Psoas muscle (tissue), 8 donors: Measurements from ENCODE around the gene RFX2. TPM values are rescaled to one million over a fixed set of nuclear protein-coding genes. Genes with fewer than 3 reads are reported as not detected.
A peak's percentile ranks its signal among the peaks of the same experiment; 100 is the strongest.

Experiments
- ATAC-seq, 4 donors: fragments of 200-7000 bp; cut with Tn5 transposase; one replicate each; pipeline ENCODE4 v1.9.1; 2020; ENCODE audit warnings: moderate library complexity in 3 of 4, mild to moderate bottlenecking in 2 of 4
- DNase-seq, 2 donors: peaks; one replicate each; pipeline ENCODE4 v3.0.0-alpha.2; 2020
- H3K27ac ChIP-seq: fragments of 200-600 bp; one replicate; pipeline ENCODE4 v1.8.0; 2022
- H3K27me3 ChIP-seq, 3 donors: fragments of 200-600 bp in 1 of 3; one replicate each; pipeline versions ENCODE4 v1.6.1 to v1.8.0; 2013 to 2022; ENCODE audit warnings: low read length in 2 of 3, mild to moderate bottlenecking in 2 of 3, moderate library complexity in 1 of 3; ENCODE audit not compliant: insufficient read depth in 3 of 3
- H3K36me3 ChIP-seq, 2 donors: fragments of 200-600 bp in 1 of 2; one replicate each; pipeline versions ENCODE4 v1.6.1 to v1.8.0; 2013 to 2022; ENCODE audit warnings: low read depth in 1 of 2, mild to moderate bottlenecking in 1 of 2, moderate library complexity in 1 of 2; ENCODE audit not compliant: insufficient read depth in 1 of 2
- H3K4me1 ChIP-seq: fragments of 200-600 bp; one replicate; pipeline ENCODE4 v1.8.0; 2022
- H3K4me3 ChIP-seq: fragments of 200-600 bp; one replicate; pipeline ENCODE4 v1.8.0; 2022; ENCODE audit warnings: mild to moderate bottlenecking
- H3K9me3 ChIP-seq: fragments of 200-600 bp; one replicate; pipeline ENCODE4 v1.8.0; 2022
- CTCF ChIP-seq: fragments of 200-600 bp; IDR thresholded peaks from one replicate; pipeline ENCODE4 v1.8.0; 2022; ENCODE audit warnings: antibody characterized with exemption
- WGBS, 3 donors: extraction: QIAGEN DNeasy Blood & Tissue Kit; methylation state at CpG; one replicate each; pipeline versions ENCODE4 v1.1.6 to v1.1.7; 2013; 5-methylcytosine and 5-hydroxymethylcytosine counted together
- intact Hi-C, 2 donors: fragments of 100-400 bp; cut with DNase I; formaldehyde crosslinking; loops; one replicate each; pipeline versions ENCODE4 v1.11.0 to v1.14.2; 2022
- polyA plus RNA-seq, 3 donors: library from polyadenylated mRNA; stranded (reverse); fragments of 200-250 nt; gene quantifications; one replicate each; pipeline ENCODE4 v1.2.3, GENCODE V29; 2013
- total RNA-seq, 4 donors: library from RNA; stranded (reverse); fragmentation: NEBNext Ultra II Directional in 2 of 4; extraction: Animal tissue kit (Norgen Biotek cat#: 25700) in 2 of 4; gene quantifications; one replicate each; pipeline versions ENCODE4 v1.2.1 to v1.2.4, GENCODE V29; 2021 to 2023
- donor health status: healthy with polysubstance abuse.
- donor health status: DM: no; HTN: no; CAD: no; lungs with moderate emphysema.
- donor health status: Bipolar disorder and iron deficiency.
- donor health status: healthy.
- donor health status: DM: yes; HTN: yes; CAD: no.
- donor health status: DM: no; HTN: no; CAD: no.
- donor health status: DM: no; HTN: no; CAD: no.
- donor health status: DM: yes; HTN: yes; CAD: no.

The RFX2 gene
- total and polyA plus RNA-seq, 7 donors, result 0.58 to 2.1 (median 1.0) TPM

GRCh38 chr19:6058518-6059201, 51.6 kb downstream of the RFX2 start:
- peaks cover 21% of the 10 kb centered on the region for H3K4me1 ChIP-seq
- H3K4me3 ChIP-seq, result no peak overlapping the region

GRCh38 chr19:6057651-6058517, 52.4 kb downstream of the RFX2 start:
- Histone ChIP-seq H3K27ac (peak overlapping the region; percentile 86), H3K27me3 (no peaks in the 10 kb centered on the region), H3K4me3 (peak overlapping the region; percentile 45), H3K9me3 (no peaks in the 10 kb centered on the region), H3K4me1 (peaks cover 21% of the 10 kb centered on the region), H3K36me3 (no peaks in the 10 kb centered on the region)
- WGBS, 3 donors, result 71 to 74% (median 72%) methylated on average over 14 of the region's 14 CpGs
- no peak for DNase-seq
- no peak for ATAC-seq
- intact Hi-C loops, result loop anchor here (5.0 kb wide), 1 partner anchor 54 kb away; the partner anchor contains the start of gene RFX2 (in 2 of the 2)
- TF ChIP-seq CTCF, result no peak

More at GRCh38 chr19:6058518-6059201, 51.6 kb downstream of the RFX2 start:
- ATAC-seq (no peak), DNase-seq (no peak)
- Histone ChIP-seq H3K27ac (peak overlapping the region; percentile 86), H3K9me3 (no peaks in the 10 kb centered on the region), H3K36me3 (no peaks in the 10 kb centered on the region), H3K27me3 (no peaks in the 10 kb centered on the region)
- intact Hi-C loops, result loop anchor here (5.0 kb wide), 1 partner anchor 54 kb away; the partner anchor contains the start of gene RFX2 (in 2 of the 2)
- 90 to 92% (median 90%) methylated on average over 17 of the region's 17 CpGs for WGBS, 3 donors
- TF ChIP-seq CTCF, result no peak

- no peak for TF ChIP-seq CTCF
- Histone ChIP-seq H3K36me3 (no peaks in the 10 kb centered on the region), H3K4me3 (peak overlapping the region; percentile 45), H3K27me3 (no peaks in the 10 kb centered on the region), H3K9me3 (no peaks in the 10 kb centered on the region), H3K27ac (peak overlapping the region; percentile 86), H3K4me1 (peaks cover 21% of the 10 kb centered on the region)
- DNase-seq (peak; percentile 82 to 87), ATAC-seq (peak; percentile 92 to 96 (median 94))
- intact Hi-C loops, result loop anchor here (5.0 kb wide), 1 partner anchor 55 kb away; the partner anchor contains the start of gene RFX2 (in 2 of the 2)
- 2 to 8% (median 5%) methylated on average over 28 of the region's 28 CpGs for WGBS, 3 donors
Observed at GRCh38 chr19:6056801-6057650, 53.3 kb downstream of the RFX2 start.

- intact Hi-C loops, result loop anchor here (5.0 kb wide), 1 partner anchor 56 kb away; the partner anchor contains the start of gene RFX2 (in 2 of the 2)
- Histone ChIP-seq H3K36me3 (no peaks in the 10 kb centered on the region), H3K27ac (peak overlapping the region; percentile 86), H3K4me3 (peak overlapping the region; percentile 45), H3K27me3 (no peaks in the 10 kb centered on the region), H3K9me3 (no peaks in the 10 kb centered on the region), H3K4me1 (peaks cover 21% of the 10 kb centered on the region)
- WGBS, 3 donors, result 76 to 81% (median 76%) methylated on average over 7 to 8 of the region's 8 CpGs
- no peak for TF ChIP-seq CTCF
- ATAC-seq (no peak), DNase-seq (no peak)
Observed at GRCh38 chr19:6056282-6056741, 54.0 kb downstream of the RFX2 start.
